Cerebellar nuclear complex (tissue), 1 donor: ENCODE measurements around the gene TCP10L.
"Not testable (repeated sequence)": the region's sequence is repeated elsewhere in the genome, so short reads cannot be mapped to it uniquely, and the experiment has no call there.

Source experiments
- DNase-seq, 2 experiments: peaks; one replicate each; lab custom pipeline; 2025; lab: John Stamatoyannopoulos, UW

Gene TCP10L

GRCh38 chr21:32554832-32555638, 30.3 kb downstream of the TCP10L start:
- no peak for DNase-seq

- no peak for DNase-seq
These were observed 35.4 kb downstream of the TCP10L start for GRCh38 chr21:32549886-32550285.

GRCh38 chr21:32549440-32549839, 35.9 kb downstream of the TCP10L start:
- no peak for DNase-seq

- DNase-seq = no peak
These were observed 36.3 kb downstream of the TCP10L start for GRCh38 chr21:32548978-32549377.

- no peak for DNase-seq
These were observed 38.3 kb downstream of the TCP10L start for GRCh38 chr21:32547018-32547417.

GRCh38 chr21:32545948-32546441, 39.3 kb downstream of the TCP10L start:
- no peak for DNase-seq

GRCh38 chr21:32544697-32545096, 40.6 kb downstream of the TCP10L start:
- no peak for DNase-seq

- no peak for DNase-seq
These were observed 41.3 kb downstream of the TCP10L start for GRCh38 chr21:32543975-32544374.

GRCh38 chr21:32543056-32543455, 42.3 kb downstream of the TCP10L start:
- not testable (repeated sequence) for DNase-seq

GRCh38 chr21:32539378-32539777, 45.9 kb downstream of the TCP10L start:
- no peak for DNase-seq

- no peak for DNase-seq
These were observed 47.1 kb downstream of the TCP10L start for GRCh38 chr21:32538147-32538792.

GRCh38 chr21:32537569-32537881, 47.8 kb downstream of the TCP10L start:
- DNase-seq = no peak

- no peak for DNase-seq
These were observed 49.7 kb downstream of the TCP10L start for GRCh38 chr21:32535612-32536011.

GRCh38 chr21:32534113-32534512, 51.2 kb downstream of the TCP10L start:
- DNase-seq = no peak

GRCh38 chr21:32533611-32534010, 51.7 kb downstream of the TCP10L start:
- DNase-seq = no peak

GRCh38 chr21:32533053-32533452, 52.3 kb downstream of the TCP10L start:
- DNase-seq = no peak

- no peak for DNase-seq
These were observed 52.7 kb downstream of the TCP10L start for GRCh38 chr21:32532636-32533035.

- not testable (repeated sequence) for DNase-seq
These were observed 53.8 kb downstream of the TCP10L start for GRCh38 chr21:32531561-32531960.

- not testable (repeated sequence) for DNase-seq
These were observed 54.5 kb downstream of the TCP10L start for GRCh38 chr21:32530809-32531208.

- DNase-seq = no peak
These were observed 55.6 kb downstream of the TCP10L start for GRCh38 chr21:32529679-32530078.

- no peak for DNase-seq
These were observed 60.0 kb downstream of the TCP10L start for GRCh38 chr21:32525282-32525681.

- no peak for DNase-seq
These were observed 61.2 kb downstream of the TCP10L start for GRCh38 chr21:32523988-32524719.
